Measurements from ENCODE around the gene TRIO.

Gene TRIO

DNA sequence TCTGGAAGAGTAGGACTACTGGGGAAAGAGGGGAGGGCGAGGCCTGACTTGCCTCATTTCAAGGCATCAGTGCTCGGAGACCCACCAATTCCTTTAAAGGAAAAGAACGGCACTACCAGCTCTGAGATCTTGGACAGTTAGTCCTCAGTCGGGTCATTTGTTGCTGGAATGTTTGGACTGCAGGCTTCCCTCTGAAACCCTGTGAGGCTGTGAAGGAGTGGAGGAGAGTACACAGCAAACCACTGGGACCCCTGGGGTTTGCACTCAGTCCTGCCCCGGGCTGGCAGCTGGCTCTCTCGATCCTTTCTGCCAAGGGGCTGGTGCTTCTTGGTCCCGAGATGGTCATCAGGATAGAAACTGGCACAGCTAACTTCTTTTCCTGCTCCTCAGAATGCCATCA is 194.5 kb downstream of the TRIO start:
- no peak for DNase-seq

- no peak for DNase-seq
Observed at GRCh38 chr5:14339468-14339867, 196.3 kb downstream of the TRIO start.

GRCh38 chr5:14341571-14342230 is 198.6 kb downstream of the TRIO start:
- DNase-seq, result no peak

DNA sequence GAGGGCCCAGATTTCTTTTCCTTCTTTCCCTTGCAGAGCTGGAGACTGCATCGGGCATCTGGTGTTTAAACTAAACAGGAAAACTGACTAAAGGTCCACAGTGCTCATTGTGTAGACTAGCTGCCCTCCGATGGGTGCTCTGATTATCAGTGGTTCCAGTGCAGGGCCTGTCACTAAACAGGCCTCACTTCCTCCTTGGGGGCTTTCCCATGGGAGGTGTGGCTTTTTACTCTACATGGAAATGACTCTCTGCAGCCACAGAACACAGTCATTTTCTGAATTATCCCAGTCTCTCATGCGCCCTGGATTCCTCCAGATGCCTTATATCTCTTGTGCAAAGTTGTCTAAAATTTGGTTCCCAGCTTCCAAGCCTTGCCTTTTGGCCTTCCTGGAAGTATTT is 199.2 kb downstream of the TRIO start:
- peak; percentile 36 for DNase-seq

- no peak for DNase-seq
Observed at GRCh38 chr5:14343376-14343775, 200.2 kb downstream of the TRIO start.

DNA sequence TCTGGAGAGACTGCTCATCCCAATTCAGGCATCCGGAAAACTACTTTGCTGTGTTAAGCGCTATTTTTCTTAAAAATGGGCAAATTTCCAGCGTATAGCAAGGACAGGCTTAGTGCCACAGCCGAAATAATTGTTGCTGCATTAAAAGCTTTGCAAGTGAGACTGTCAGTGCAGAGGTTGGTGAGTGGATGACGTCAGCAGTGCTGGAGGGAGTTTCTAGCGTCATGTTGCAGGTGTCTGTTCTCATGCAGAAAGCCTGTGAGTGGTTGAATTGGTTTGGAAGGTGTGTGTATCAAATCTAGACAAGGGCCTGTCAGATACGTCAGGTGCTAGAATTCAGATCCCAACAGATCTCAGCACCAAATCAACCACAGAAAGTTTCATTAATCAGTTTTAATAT is 204.4 kb downstream of the TRIO start:
- DNase-seq, result no peak

DNA sequence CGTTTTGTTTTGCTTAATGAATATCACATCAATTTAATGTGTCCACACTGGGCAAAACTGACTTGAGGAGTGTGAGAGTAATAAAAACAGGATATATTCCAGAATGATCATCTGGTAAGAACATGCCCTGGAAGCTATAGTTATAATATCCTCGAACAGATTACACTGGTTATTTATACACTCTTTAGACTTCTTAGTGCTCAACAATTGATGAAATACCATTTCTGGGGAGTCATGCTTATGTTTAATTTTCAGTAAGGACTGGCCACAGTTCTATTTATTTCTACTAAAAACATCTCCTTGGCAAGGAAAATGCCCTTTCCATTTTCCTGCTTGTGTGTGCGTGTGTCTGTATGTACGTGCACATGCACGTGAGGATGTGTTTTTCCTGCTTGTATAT is 205.0 kb downstream of the TRIO start:
- DNase-seq, result no peak

DNA sequence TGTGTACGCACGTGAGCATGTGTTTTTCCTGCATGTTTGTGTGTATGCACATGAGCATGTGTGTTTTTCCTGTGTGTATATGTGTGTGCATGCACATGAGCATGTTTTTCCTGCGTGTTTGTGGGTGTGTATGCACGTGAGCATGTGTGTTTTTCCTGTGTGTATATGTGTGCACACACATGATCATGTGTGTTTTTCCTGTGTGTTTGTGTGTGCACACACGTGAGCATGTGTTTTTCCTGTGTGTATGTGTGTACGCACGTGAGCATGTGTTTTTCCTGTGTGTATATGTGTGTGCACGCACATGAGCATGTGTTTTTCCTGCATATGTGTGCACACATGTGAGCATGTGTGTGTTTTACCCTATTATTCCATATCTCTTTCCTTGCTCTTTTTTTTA is 205.9 kb downstream of the TRIO start:
- DNase-seq, result no peak

- DNase-seq, result peak; percentile 25
Observed at GRCh38 chr5:14351086-14351661, 208.0 kb downstream of the TRIO start.

GRCh38 chr5:14351845-14352712 is 208.9 kb downstream of the TRIO start:
- DNase-seq, result peak; percentile 59

- no peak for DNase-seq
Observed at GRCh38 chr5:14353726-14354474, 210.8 kb downstream of the TRIO start.

DNA sequence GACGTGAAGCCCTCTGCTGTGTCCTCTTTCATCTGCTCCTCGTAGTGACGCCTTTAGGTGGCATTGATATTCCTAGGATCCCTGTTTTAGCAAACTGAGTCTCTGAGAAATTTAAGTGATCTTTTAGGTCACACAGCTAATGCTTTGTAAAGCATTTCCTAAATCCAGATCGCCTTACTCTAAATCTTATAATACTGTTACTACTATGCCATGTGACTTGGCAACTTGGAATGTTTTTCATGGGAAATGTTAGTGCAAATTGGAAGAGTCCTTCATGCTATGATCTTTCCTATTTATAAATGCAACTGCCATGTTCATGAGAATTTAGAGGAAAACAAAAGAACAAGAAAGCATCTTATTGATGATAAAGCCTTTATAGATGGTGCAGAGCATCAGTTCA is 212.2 kb downstream of the TRIO start:
- DNase-seq, result no peak

DNA sequence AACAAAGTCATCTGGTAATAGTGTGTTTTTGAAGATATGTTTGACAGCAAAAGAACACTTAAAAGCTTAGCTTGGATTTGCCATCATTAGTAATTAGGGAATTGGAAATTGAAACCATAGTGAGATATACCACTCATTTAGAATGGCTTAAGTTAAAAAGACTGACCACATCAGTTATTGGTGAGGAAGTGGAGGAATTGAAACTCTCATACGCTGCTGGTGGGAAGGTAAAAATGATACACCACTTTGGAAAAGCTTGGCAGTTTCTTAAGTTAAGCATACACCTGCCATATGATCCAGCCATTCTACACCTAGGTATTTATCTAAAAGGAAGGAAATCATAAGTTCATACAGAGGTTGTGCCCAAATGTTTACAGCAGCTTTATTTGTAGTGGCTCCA is 213.2 kb downstream of the TRIO start:
- DNase-seq, result no peak

- DNase-seq, result no peak
Observed at GRCh38 chr5:14357441-14357840, 214.3 kb downstream of the TRIO start.

DNA sequence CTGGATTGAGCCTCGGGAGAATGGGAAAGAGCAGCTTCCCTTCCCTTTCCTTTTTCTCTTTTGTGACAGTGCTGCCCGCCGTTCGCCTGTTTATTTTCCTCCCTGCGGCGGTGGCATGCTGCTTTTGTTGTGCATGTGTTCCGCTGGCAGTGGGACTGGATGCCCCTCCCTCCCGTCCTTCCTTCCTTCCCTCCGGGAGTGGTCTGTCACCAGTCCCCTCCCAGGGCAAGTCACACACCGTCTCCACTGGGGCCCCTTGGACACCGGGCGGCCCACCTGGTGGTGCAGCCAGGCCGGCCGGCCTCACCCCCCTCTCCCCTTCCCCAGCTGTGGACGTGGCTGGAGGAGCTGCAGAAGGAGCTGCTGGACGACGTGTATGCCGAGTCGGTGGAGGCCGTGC is 214.7 kb downstream of the TRIO start:
- DNase-seq, result no peak

DNA sequence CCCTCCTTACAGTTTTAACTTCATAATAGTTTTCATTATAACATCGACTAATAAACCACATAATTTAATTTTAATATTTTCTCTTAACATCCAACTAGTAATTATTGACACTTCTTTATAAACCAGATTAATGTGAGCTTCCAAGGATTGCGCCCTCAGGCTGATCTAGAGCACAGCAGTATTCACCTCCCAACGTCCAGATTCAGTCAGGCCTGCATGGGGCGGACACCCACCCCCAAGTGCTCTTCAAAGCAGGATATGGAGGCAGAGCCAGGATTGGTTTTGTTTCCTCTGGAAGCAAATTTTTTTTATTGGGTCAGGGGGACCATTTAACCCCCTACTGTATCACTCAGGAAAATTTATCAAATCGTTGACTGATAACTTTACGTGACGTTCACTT is 215.4 kb downstream of the TRIO start:
- DNase-seq, result no peak

- no peak for DNase-seq
Observed at GRCh38 chr5:14359069-14360043, 216.2 kb downstream of the TRIO start.

DNA sequence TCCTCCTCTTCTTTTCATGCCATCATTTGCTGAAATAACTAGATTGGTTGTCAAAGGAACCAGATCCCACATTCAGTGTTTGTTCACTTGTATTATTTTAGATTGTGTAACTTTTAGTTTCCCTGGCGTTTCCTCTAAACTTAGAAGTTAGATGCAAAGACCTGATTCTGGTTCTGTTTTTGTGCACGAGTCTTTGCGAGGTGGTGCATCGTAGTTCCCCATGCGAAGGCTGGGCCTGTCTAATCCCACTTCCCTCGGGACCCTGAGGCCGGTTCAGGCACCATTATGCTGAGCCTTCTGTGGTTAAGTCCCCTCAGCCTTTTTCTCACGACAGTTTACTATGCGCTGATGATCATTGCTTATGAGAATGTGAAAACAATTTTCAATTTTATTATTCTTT is 219.3 kb downstream of the TRIO start:
- no peak for DNase-seq

DNA sequence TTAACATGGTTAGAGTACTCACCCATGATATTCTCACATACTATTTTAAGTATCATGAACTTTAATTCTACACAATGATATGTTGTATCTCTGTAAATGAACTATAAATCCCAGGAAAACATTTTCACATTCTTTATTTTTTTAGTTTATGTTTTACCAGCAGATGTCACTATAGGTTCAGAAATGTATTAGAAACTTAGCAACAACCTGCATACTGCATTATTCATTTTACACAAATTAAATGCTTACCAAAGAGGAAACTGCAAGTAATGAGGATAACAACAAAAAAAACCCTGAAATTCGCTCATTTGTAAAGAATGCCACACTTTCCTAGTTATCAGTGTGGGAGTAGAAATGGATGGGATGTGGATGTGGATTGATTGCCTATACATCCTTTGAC is 221.0 kb downstream of the TRIO start:
- DNase-seq, result no peak

DNA sequence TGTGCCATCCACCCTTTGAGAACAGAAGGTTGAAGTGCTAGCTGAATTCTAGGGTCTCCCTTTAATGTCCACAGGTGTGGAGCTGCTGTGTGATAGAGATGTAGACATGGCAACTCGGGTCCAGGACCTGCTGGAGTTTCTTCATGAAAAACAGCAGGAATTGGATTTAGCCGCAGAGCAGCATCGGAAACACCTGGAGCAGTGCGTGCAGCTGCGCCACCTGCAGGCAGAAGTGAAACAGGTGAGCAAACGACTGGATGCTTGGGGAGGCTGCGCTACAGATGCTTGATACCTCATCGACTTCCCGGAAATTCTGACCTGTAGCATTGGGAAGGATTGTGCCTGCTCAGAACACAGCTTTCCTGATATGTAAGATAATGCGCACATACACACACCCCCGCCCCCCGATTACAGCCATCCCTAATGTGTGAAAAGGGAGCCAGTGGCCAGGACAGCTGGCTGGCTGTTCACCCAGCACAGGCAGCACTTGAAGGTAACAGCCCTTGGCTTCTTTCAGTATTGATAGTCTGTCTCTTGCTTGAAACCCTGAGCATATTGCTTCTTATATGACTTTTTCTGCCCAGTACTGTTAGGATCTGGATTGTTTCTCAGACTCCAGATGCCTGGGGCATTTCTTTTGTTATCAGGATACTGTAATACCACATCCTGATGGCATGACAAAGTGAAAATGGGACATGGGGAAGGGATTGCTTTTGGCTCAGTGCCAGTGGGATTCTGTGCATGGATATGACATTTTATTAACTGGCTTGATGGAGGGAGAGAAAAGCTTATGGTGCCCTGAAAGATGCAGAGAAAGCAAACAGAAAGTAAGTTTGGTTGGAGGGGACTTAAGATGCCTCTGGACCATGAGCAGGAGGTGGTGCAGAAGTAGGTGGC is 221.7 kb downstream of the TRIO start:
- no peak for DNase-seq

DNA sequence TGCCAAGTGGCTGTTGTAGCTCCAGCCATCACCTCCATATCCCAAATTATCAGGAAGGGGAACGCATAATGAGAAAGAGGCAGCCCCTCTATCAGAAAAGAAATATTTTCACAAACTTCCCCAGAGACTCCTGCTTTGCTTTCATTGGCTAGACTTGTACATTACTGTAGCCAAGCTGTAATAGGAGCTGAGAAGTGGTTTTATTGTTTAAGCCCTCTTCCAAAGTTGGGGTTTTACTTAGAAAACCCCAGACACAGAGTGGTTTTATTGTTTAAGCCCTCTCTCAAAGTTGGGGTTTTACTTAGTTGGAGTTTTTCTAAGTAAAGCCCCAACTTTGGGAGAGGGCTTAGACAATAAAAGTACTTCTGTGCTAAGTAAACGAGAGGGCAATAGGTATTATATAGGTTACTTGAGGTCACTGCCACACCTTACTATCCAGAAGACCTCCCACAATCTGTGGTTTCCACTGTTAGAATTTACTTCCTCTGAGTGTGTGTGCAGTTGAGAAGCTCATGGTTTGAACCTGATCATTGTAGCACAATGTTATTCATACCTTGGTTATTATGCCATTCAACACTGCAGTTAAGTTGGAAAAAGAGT is 222.8 kb downstream of the TRIO start:
- DNase-seq, result no peak

Measured in CD4-positive, alpha-beta T cell treated with Interleukin-15 for 1 hour (primary cell).